Measurements from ENCODE around the gene CDK2. TPM values are rescaled to one million over a fixed set of nuclear protein-coding genes. Genes with fewer than 3 reads are reported as not detected.

Gene CDK2
- total RNA-seq, 1 donor from 2014 or later, result 29.0 TPM

- Mint-ChIP-seq H3K4me3 (no peak overlapping the region), H3K27me3 (no peaks in the 10 kb centered on the region), H3K4me1 (peaks cover 30% of the 10 kb centered on the region), H3K27ac (peak overlapping the region; percentile 16), H3K9me3 (no peaks in the 10 kb centered on the region), H3K36me3 (ENCODE audit: low read depth) (peaks cover 77% of the 10 kb centered on the region)
- intact Hi-C loops (cut with micrococcal nuclease), result no loop called here
- ChIA-PET CTCF (interaction anchor here (2.6 to 3.4 kb wide), 2 partner anchors 12 to 199 kb away, joined by 13 to 58 read pairs; no protein-coding TSS in a partner anchor), POLR2A (interaction anchor here (3.7 kb wide), 1 partner anchor 11 kb away, joined by 50 read pairs; the partner anchor contains the start of gene PYM1)
- no peak for ATAC-seq (ENCODE audit: low read depth)
- no peak for DNase-seq
- no peak for TF ChIP-seq CTCF (IDR thresholded peaks at IDR 0.05)
Observed at GRCh38 chr12:55937981-55938380, 28.6 kb upstream of the CDK2 start.

- no peak for DNase-seq
- no peaks in the 10 kb centered on the region for H3K9me3 Mint-ChIP-seq
- H3K27me3 Mint-ChIP-seq, result no peaks in the 10 kb centered on the region
- intact Hi-C loops (cut with micrococcal nuclease), result no loop called here
- no peak overlapping the region for H3K27ac Mint-ChIP-seq
- CTCF ChIA-PET, result interaction anchor here (0.7 to 3.4 kb wide), 13 partner anchors 9 to 223 kb away, joined by 3 to 58 read pairs (median 7); partner anchors contain the start of genes BLOC1S1, DGKA, DNAJC14 and ORMDL2
- no peak overlapping the region for H3K4me3 Mint-ChIP-seq
- POLR2A ChIA-PET, result interaction anchor here (0.7 to 3.7 kb wide), 4 partner anchors 12 to 201 kb away, joined by 3 to 50 read pairs (median 6); partner anchors contain the start of genes PYM1 and RAB5B
- H3K4me1 Mint-ChIP-seq, result peaks cover 22% of the 10 kb centered on the region
- no peak for TF ChIP-seq CTCF (IDR thresholded peaks at IDR 0.05)
- H3K36me3 Mint-ChIP-seq (ENCODE audit: low read depth), result peaks cover 85% of the 10 kb centered on the region
- no peak for ATAC-seq (ENCODE audit: low read depth)
Observed at GRCh38 chr12:55938826-55939501, 27.7 kb upstream of the CDK2 start.

GRCh38 chr12:55940065-55940732 lies 26.4 kb upstream of the CDK2 start:
- DNase-seq, result peak; percentile 63
- peak; percentile 63 for TF ChIP-seq CTCF (IDR thresholded peaks at IDR 0.05)
- H3K4me3 Mint-ChIP-seq, result no peak overlapping the region
- peaks cover 12% of the 10 kb centered on the region for H3K4me1 Mint-ChIP-seq
- H3K27me3 Mint-ChIP-seq, result no peaks in the 10 kb centered on the region
- peak overlapping the region; percentile 47 for H3K27ac Mint-ChIP-seq
- H3K9me3 Mint-ChIP-seq, result no peaks in the 10 kb centered on the region
- CTCF ChIA-PET, result interaction anchor here (0.6 to 3.4 kb wide), 23 partner anchors 8 to 751 kb away, joined by 3 to 58 read pairs (median 4); partner anchors contain the start of genes BLOC1S1, DGKA, ORMDL2 and RAB5B
- peak; percentile 99 for ATAC-seq (ENCODE audit: low read depth)
- intact Hi-C loops (cut with micrococcal nuclease), result loop anchor here (1.0 kb wide), 5 partner anchors 13 to 281 kb away; partner anchors contain the start of genes DNAJC14, ORMDL2 and PYM1
- peaks cover 88% of the 10 kb centered on the region for H3K36me3 Mint-ChIP-seq (ENCODE audit: low read depth)
- POLR2A ChIA-PET, result interaction anchor here (0.5 to 3.7 kb wide), 9 partner anchors 9 to 202 kb away, joined by 3 to 50 read pairs (median 6); partner anchors contain the start of genes DNAJC14, PYM1 and RAB5B

- H3K36me3 Mint-ChIP-seq (ENCODE audit: low read depth), result peaks cover 88% of the 10 kb centered on the region
- ATAC-seq (ENCODE audit: low read depth), result no peak
- intact Hi-C loops (cut with micrococcal nuclease), result no loop called here
- no peak for TF ChIP-seq CTCF (IDR thresholded peaks at IDR 0.05)
- H3K4me1 Mint-ChIP-seq, result peaks cover 10% of the 10 kb centered on the region
- DNase-seq, result no peak
- peak overlapping the region; percentile 51 for H3K27ac Mint-ChIP-seq
- no peak overlapping the region for H3K4me3 Mint-ChIP-seq
- POLR2A ChIA-PET, result interaction anchor here (0.5 to 1.2 kb wide), 4 partner anchors 15 to 168 kb away, joined by 3 to 4 read pairs (median 3); partner anchors contain the start of genes ORMDL2 and SARNP
- no peaks in the 10 kb centered on the region for H3K27me3 Mint-ChIP-seq
- CTCF ChIA-PET, result interaction anchor here (0.6 to 1.4 kb wide), 5 partner anchors 8 to 203 kb away, joined by 3 to 6 read pairs (median 4); partner anchors contain the start of gene SARNP
- H3K9me3 Mint-ChIP-seq, result no peaks in the 10 kb centered on the region
Observed at GRCh38 chr12:55942055-55942454, 24.6 kb upstream of the CDK2 start.
